A673 (cell line): ENCODE measurements around the gene PTGDR2. TPM values are rescaled to one million over a fixed set of nuclear protein-coding genes. Genes with fewer than 3 reads are reported as not detected.
"Not testable (repeated sequence)": the region's sequence is repeated elsewhere in the genome, so short reads cannot be mapped to it uniquely, and the experiment has no call there.

Source experiments
- BruUV-seq: library from RNA; stranded (reverse); fragments of 400-500 nt; replicated peaks from 2 replicates; lab custom pipeline; 2021; lab: Mats Ljungman, UMichigan
- CTCF ChIA-PET: fragments of 300-600 bp; sonication (Branson Sonifier 250); formaldehyde crosslinking; loops from one replicate; lab custom pipeline; 2022; ENCODE audit warnings: antibody characterized with exemption; lab: Charles Lee
- POLR2A ChIA-PET: fragments of 300-600 bp; sonication (Branson Sonifier 250); formaldehyde crosslinking; loops from one replicate; lab custom pipeline; 2022; ENCODE audit warnings: antibody characterized with exemption; ENCODE audit not compliant: low non-redundant PET; lab: Charles Lee
- DNase-seq: peaks from one replicate; pipeline ENCODE4 v3.0.0-alpha.2; 2015; ENCODE audit warnings: low spot score
- H3K27ac ChIP-seq: fragments of 200-600 bp; sonication (generic); 2 replicates; pipeline ENCODE4 v1.5.1; 2016; ENCODE audit warnings: mixed run types, low read depth, mild to moderate bottlenecking, mixed read lengths, antibody characterized with exemption, low read length; ENCODE audit not compliant: poor library complexity, severe bottlenecking
- H3K27me3 ChIP-seq: fragments of 200-600 bp; sonication (generic); replicated peaks from 2 replicates; pipeline ENCODE4 v1.6.1; 2017; ENCODE audit warnings: mixed run types, low read depth, mild to moderate bottlenecking, mixed read lengths, antibody characterized with exemption, low read length; ENCODE audit not compliant: insufficient read depth, poor library complexity
- H3K36me3 ChIP-seq: fragments of 200-600 bp; sonication (generic); 2 replicates; pipeline ENCODE4 v1.6.1; 2016; ENCODE audit warnings: mixed run types, mild to moderate bottlenecking, mixed read lengths, antibody characterized with exemption, low read length; ENCODE audit not compliant: insufficient read depth, poor library complexity, severe bottlenecking
- H3K4me1 ChIP-seq: fragments of 200-600 bp; sonication (generic); 2 replicates; pipeline ENCODE4 v1.6.1; 2017; ENCODE audit warnings: mixed run types, mild to moderate bottlenecking, mixed read lengths, antibody characterized with exemption, low read length; ENCODE audit not compliant: insufficient read depth, poor library complexity, severe bottlenecking
- H3K4me3 ChIP-seq: fragments of 200-600 bp; sonication (generic); 2 replicates; pipeline ENCODE4 v1.5.1; 2016; ENCODE audit warnings: low read depth, mixed run types, mild to moderate bottlenecking, mixed read lengths, low read length; ENCODE audit not compliant: poor library complexity, severe bottlenecking
- H3K9me3 ChIP-seq: fragments of 200-600 bp; sonication (generic); 2 replicates; pipeline ENCODE4 v1.6.1; 2016; ENCODE audit warnings: mixed run types, low read depth, mild to moderate bottlenecking, mixed read lengths, antibody characterized with exemption, low read length; ENCODE audit not compliant: poor library complexity, severe bottlenecking
- EZH2 ChIP-seq: fragments of 200-600 bp; sonication (generic); IDR thresholded peaks from 2 replicates; pipeline ENCODE4 v1.6.1; 2017; ENCODE audit warnings: borderline replicate concordance, low read depth, mild to moderate bottlenecking, mixed read lengths, antibody characterized with exemption, low read length; ENCODE audit not compliant: poor library complexity, severe bottlenecking
- intact Hi-C: fragments of 100-400 bp; cut with micrococcal nuclease; formaldehyde crosslinking; loops from one replicate; pipeline ENCODE4 v1.10.0; 2022; ENCODE audit not compliant: unreplicated experiment
- total RNA-seq: library from RNA; stranded (reverse); gene quantifications from 2 replicates; pipeline ENCODE4 v1.2.3, GENCODE V29; 2021
- TF ChIP-seq, protein P1 (sequence below): fragments of 300-800, 200-600 bp; sonication (generic); conservative IDR thresholded peaks from 2 replicates; pipeline ENCODE4 v1.5.1; 2017; ENCODE audit warnings: low read depth, mild to moderate bottlenecking, antibody characterized with exemption, low read length, moderate library complexity, mixed read lengths

Gene PTGDR2
- total RNA-seq, 1 experiment from 2014 or later, result 0.09 TPM

- no peaks in the 10 kb centered on the region for H3K36me3 ChIP-seq
- H3K4me3 ChIP-seq, result no peak overlapping the region
- H3K27me3 ChIP-seq, result no peaks in the 10 kb centered on the region
- POLR2A ChIA-PET, result no interaction called here
- CTCF ChIA-PET, result no interaction called here
- no TSS peak for BruUV-seq
- no peak overlapping the region for H3K27ac ChIP-seq
- intact Hi-C loops, result no loop called here
- no peaks in the 10 kb centered on the region for H3K4me1 ChIP-seq
- no peaks in the 10 kb centered on the region for H3K9me3 ChIP-seq
- TF ChIP-seq EZH2, result no peak
- TF ChIP-seq, protein P1, sequence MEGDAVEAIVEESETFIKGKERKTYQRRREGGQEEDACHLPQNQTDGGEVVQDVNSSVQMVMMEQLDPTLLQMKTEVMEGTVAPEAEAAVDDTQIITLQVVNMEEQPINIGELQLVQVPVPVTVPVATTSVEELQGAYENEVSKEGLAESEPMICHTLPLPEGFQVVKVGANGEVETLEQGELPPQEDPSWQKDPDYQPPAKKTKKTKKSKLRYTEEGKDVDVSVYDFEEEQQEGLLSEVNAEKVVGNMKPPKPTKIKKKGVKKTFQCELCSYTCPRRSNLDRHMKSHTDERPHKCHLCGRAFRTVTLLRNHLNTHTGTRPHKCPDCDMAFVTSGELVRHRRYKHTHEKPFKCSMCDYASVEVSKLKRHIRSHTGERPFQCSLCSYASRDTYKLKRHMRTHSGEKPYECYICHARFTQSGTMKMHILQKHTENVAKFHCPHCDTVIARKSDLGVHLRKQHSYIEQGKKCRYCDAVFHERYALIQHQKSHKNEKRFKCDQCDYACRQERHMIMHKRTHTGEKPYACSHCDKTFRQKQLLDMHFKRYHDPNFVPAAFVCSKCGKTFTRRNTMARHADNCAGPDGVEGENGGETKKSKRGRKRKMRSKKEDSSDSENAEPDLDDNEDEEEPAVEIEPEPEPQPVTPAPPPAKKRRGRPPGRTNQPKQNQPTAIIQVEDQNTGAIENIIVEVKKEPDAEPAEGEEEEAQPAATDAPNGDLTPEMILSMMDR, result no peak
- no peak for DNase-seq
Observed at GRCh38 chr11:60825790-60826189, 30.0 kb downstream of the PTGDR2 start.

- no peaks in the 10 kb centered on the region for H3K36me3 ChIP-seq
- TF ChIP-seq, protein P1, result no peak
- no peak for TF ChIP-seq EZH2
- no peak overlapping the region for H3K27ac ChIP-seq
- ChIA-PET POLR2A (interaction anchor here (0.6 kb wide), 1 partner anchor 47 kb away, joined by 4 read pairs; no protein-coding TSS in a partner anchor), CTCF (no interaction called here)
- no peak for DNase-seq
- no peaks in the 10 kb centered on the region for H3K4me1 ChIP-seq
- no TSS peak for BruUV-seq
- H3K9me3 ChIP-seq, result no peaks in the 10 kb centered on the region
- no peaks in the 10 kb centered on the region for H3K27me3 ChIP-seq
- intact Hi-C loops, result no loop called here
- H3K4me3 ChIP-seq, result no peak overlapping the region
Observed at GRCh38 chr11:60825118-60825517, 30.6 kb downstream of the PTGDR2 start.

- H3K36me3 ChIP-seq, CTCF ChIA-PET, H3K4me1 ChIP-seq, H3K9me3 ChIP-seq, DNase-seq, H3K27me3 ChIP-seq, intact Hi-C loops, BruUV-seq, H3K27ac ChIP-seq, POLR2A ChIA-PET, H3K4me3 ChIP-seq: not testable (repeated sequence)
Observed at GRCh38 chr11:60823745-60824306, 31.9 kb downstream of the PTGDR2 start.
